AG09309 (cell line): ENCODE data around the gene ALG6.

Source experiments
- DNase-seq: peaks from one replicate; pipeline ENCODE4 v3.0.0-alpha.2; 2010; ENCODE audit warnings: low read depth
- H3K4me3 ChIP-seq: 2 replicates; pipeline ENCODE4 v1.5.1; 2011; ENCODE audit warnings: mild to moderate bottlenecking, low read depth, low read length, moderate library complexity; ENCODE audit not compliant: control insufficient read depth
- TF ChIP-seq, protein P1 (sequence below): IDR thresholded peaks from 2 replicates; pipeline ENCODE4 v1.5.1; 2011; ENCODE audit warnings: mild to moderate bottlenecking, low read depth, low read length, inconsistent platforms; ENCODE audit not compliant: insufficient read depth, control insufficient read depth; ENCODE audit errors: missing control alignments

Gene ALG6

DNA sequence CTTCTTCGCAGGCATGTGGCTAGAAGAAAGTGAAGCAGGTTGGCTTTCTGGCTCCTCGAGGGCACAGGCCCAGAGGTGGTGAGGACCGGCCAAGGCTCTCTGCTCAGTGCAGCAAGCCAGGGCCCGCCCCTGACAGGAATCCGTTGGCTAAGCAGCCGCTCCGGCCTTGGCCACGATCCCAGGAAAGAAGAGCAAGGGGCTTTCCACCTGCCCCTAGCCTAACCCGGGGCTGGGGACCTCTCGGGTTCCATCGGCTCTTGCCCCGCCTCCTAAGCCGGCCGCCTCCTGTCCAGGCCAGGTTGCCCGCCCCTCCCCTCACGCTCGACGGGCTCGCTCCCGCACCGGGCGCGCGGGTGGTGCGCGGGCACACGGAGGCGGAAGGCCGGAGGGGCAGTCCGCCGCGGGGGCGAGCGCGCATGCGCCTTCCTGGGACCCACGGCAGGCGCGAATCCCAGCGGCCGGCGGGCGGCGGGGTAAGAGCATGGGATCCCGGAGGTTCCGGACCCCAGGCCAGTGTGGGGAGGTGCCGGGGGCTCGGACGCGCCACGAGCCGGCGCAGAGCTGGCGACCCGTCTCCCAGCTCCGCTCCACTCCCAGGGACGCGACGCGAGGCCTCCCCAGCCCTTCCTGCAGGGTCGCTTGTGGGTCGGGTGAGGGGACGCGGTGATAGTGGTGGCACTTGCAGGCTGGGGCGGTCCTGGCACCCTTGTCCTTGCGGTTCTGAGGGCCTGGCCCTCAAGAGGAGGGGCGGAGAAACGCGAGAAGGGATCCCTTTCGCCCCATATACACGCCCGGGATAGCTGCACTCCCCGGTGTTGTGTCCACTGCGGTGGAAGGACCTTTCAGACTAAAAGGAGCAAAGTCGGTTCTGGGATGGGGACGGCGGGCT, at the start of gene ALG6:
ALG6 (plus strand) TSS at position 413 of the 889 bp plus-strand sequence. CDS start 3,351 bp downstream, outside the sequence.
- TF ChIP-seq, protein P1, sequence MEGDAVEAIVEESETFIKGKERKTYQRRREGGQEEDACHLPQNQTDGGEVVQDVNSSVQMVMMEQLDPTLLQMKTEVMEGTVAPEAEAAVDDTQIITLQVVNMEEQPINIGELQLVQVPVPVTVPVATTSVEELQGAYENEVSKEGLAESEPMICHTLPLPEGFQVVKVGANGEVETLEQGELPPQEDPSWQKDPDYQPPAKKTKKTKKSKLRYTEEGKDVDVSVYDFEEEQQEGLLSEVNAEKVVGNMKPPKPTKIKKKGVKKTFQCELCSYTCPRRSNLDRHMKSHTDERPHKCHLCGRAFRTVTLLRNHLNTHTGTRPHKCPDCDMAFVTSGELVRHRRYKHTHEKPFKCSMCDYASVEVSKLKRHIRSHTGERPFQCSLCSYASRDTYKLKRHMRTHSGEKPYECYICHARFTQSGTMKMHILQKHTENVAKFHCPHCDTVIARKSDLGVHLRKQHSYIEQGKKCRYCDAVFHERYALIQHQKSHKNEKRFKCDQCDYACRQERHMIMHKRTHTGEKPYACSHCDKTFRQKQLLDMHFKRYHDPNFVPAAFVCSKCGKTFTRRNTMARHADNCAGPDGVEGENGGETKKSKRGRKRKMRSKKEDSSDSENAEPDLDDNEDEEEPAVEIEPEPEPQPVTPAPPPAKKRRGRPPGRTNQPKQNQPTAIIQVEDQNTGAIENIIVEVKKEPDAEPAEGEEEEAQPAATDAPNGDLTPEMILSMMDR: peak; percentile 5
- peak within 1 kb of the TSS; percentile 93 for H3K4me3 ChIP-seq
- peak; percentile 44 for DNase-seq

- TF ChIP-seq, protein P1: no peak
- DNase-seq: no peak
- H3K4me3 ChIP-seq: no peak overlapping the region; the same call in 1 of the 2 replicates
These were observed 49.6 kb upstream of the ALG6 start for GRCh38 chr1:63317817-63318152.

GRCh38 chr1:63318201-63318979, 49.0 kb upstream of the ALG6 start:
- no peak for DNase-seq
- H3K4me3 ChIP-seq: no peak overlapping the region
- TF ChIP-seq, protein P1: no peak

GRCh38 chr1:63319046-63320021, 48.1 kb upstream of the ALG6 start:
- no peak for DNase-seq
- TF ChIP-seq, protein P1: no peak
- H3K4me3 ChIP-seq: no peak overlapping the region

- TF ChIP-seq, protein P1: no peak
These were observed 47.3 kb upstream of the ALG6 start for GRCh38 chr1:63320022-63320721.

More at GRCh38 chr1:63320022-63320721, 47.3 kb upstream of the ALG6 start:
- H3K4me3 ChIP-seq: no peak overlapping the region
- DNase-seq: no peak
